GM10266 (cell line): ENCODE measurements around the gene ELP1.
"Not testable (repeated sequence)": the region's sequence is repeated elsewhere in the genome, so short reads cannot be mapped to it uniquely, and the experiment has no call there.

ENCODE experiments used
- DNase-seq: peaks from one replicate; pipeline ENCODE4 v3.0.0; 2012; ENCODE audit errors: extremely low spot score
- CTCF ChIP-seq: IDR thresholded peaks from 2 replicates; pipeline ENCODE4 v1.5.1; 2012; ENCODE audit warnings: mild to moderate bottlenecking, low read depth; ENCODE audit not compliant: control insufficient read depth, insufficient read depth; ENCODE audit errors: missing control alignments

The ELP1 gene

GRCh38 chr9:108905494-108905893, 28.4 kb downstream of the ELP1 start:
- no peak for DNase-seq
- no peak for TF ChIP-seq CTCF

GRCh38 chr9:108904161-108904560, 29.8 kb downstream of the ELP1 start:
- DNase-seq = no peak
- no peak for TF ChIP-seq CTCF

- DNase-seq = no peak
- no peak for TF ChIP-seq CTCF
These were observed 30.4 kb downstream of the ELP1 start for GRCh38 chr9:108903420-108904103.

GRCh38 chr9:108900176-108900575, 33.7 kb downstream of the ELP1 start:
- TF ChIP-seq CTCF = no peak
- DNase-seq = no peak

- DNase-seq = not testable (repeated sequence)
These were observed 34.8 kb downstream of the ELP1 start for GRCh38 chr9:108899023-108899695.

GRCh38 chr9:108897324-108898096, 36.4 kb downstream of the ELP1 start:
- TF ChIP-seq CTCF = no peak
- DNase-seq = no peak

- no peak for DNase-seq
- no peak for TF ChIP-seq CTCF
These were observed 39.5 kb downstream of the ELP1 start for GRCh38 chr9:108894225-108894997.
